ENCODE data around the gene SAA4.

DNA sequence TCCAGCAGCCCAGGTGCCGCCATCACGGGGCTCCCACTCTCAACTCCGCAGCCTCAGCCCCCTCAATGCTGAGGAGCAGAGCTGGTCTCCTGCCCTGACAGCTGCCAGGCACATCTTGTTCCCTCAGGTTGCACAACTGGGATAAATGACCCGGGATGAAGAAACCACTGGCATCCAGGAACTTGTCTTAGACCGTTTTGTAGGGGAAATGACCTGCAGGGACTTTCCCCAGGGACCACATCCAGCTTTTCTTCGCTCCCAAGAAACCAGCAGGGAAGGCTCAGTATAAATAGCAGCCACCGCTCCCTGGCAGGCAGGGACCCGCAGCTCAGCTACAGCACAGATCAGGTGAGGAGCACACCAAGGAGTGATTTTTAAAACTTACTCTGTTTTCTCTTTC lies 29.3 kb upstream of the SAA4 start, which contains the start of gene SAA1:
- TF ChIP-seq, protein P1, sequence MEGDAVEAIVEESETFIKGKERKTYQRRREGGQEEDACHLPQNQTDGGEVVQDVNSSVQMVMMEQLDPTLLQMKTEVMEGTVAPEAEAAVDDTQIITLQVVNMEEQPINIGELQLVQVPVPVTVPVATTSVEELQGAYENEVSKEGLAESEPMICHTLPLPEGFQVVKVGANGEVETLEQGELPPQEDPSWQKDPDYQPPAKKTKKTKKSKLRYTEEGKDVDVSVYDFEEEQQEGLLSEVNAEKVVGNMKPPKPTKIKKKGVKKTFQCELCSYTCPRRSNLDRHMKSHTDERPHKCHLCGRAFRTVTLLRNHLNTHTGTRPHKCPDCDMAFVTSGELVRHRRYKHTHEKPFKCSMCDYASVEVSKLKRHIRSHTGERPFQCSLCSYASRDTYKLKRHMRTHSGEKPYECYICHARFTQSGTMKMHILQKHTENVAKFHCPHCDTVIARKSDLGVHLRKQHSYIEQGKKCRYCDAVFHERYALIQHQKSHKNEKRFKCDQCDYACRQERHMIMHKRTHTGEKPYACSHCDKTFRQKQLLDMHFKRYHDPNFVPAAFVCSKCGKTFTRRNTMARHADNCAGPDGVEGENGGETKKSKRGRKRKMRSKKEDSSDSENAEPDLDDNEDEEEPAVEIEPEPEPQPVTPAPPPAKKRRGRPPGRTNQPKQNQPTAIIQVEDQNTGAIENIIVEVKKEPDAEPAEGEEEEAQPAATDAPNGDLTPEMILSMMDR (IDR thresholded peaks at IDR 0.05), result no peak
- no peak for TF ChIP-seq POLR2A (IDR thresholded peaks at IDR 0.05)
